NCI-H2107 treated with DMSO at 0.1 percent for 48 hours (cell line): ENCODE data around the gene NOB1.
A peak's percentile ranks its signal among the peaks of the same experiment; 100 is the strongest.

Experiments used
- DNase-seq: peaks from one replicate; lab custom pipeline; 2025; ENCODE audit not compliant: unreplicated experiment; lab: John Stamatoyannopoulos, UW

The NOB1 gene

GRCh38 chr16:69721441-69721957, 33.2 kb downstream of the NOB1 start:
- DNase-seq, result no peak

- no peak for DNase-seq
Measured at GRCh38 chr16:69720822-69721430, 33.8 kb downstream of the NOB1 start.

- no peak for DNase-seq
Measured at GRCh38 chr16:69718111-69718764, 36.5 kb downstream of the NOB1 start.

GRCh38 chr16:69717066-69717465, 37.7 kb downstream of the NOB1 start:
- DNase-seq, result no peak

- DNase-seq, result no peak
Measured at GRCh38 chr16:69712914-69713581, 41.7 kb downstream of the NOB1 start.

GRCh38 chr16:69712277-69712676, 42.4 kb downstream of the NOB1 start:
- no peak for DNase-seq

- no peak for DNase-seq
Measured at GRCh38 chr16:69711115-69711740, 43.5 kb downstream of the NOB1 start.

GRCh38 chr16:69709456-69710084, 45.2 kb downstream of the NOB1 start:
- DNase-seq, result peak; percentile 84

- DNase-seq, result no peak
Measured at GRCh38 chr16:69707920-69708683, 46.6 kb downstream of the NOB1 start.

GRCh38 chr16:69706975-69707340, 47.8 kb downstream of the NOB1 start:
- DNase-seq, result no peak

- no peak for DNase-seq
Measured at GRCh38 chr16:69706256-69706974, 48.3 kb downstream of the NOB1 start.

GRCh38 chr16:69703638-69704037, 51.1 kb downstream of the NOB1 start:
- no peak for DNase-seq

GRCh38 chr16:69701866-69702265, 52.9 kb downstream of the NOB1 start:
- DNase-seq, result no peak

GRCh38 chr16:69701452-69701851, 53.3 kb downstream of the NOB1 start:
- DNase-seq, result no peak

GRCh38 chr16:69699915-69700314, 54.8 kb downstream of the NOB1 start:
- no peak for DNase-seq

GRCh38 chr16:69698404-69698803, 56.3 kb downstream of the NOB1 start:
- no peak for DNase-seq

GRCh38 chr16:69693916-69694315, 60.8 kb downstream of the NOB1 start:
- no peak for DNase-seq

GRCh38 chr16:69691980-69692911, 62.5 kb downstream of the NOB1 start:
- DNase-seq, result no peak
